Measurements from ENCODE around the gene CTIF.
A peak's percentile ranks its signal among the peaks of the same experiment; 100 is the strongest.

The CTIF gene

GRCh38 chr18:48872234-48873145 is 333.7 kb downstream of the CTIF start:
- H3K9ac ChIP-seq (ENCODE audit: low read length), result peak overlapping the region; percentile 20
- no peak overlapping the region for H3K4me3 ChIP-seq (ENCODE audit: low read length)
- peaks cover 27% of the 10 kb centered on the region for H3K4me1 ChIP-seq (ENCODE audit: control insufficient read depth, insufficient read depth, low read length)
- H3K36me3 ChIP-seq (ENCODE audit: control insufficient read depth, insufficient read depth, low read length, severe bottlenecking), result no peaks in the 10 kb centered on the region
- H3K27me3 ChIP-seq (replicated peaks; ENCODE audit: control insufficient read depth, insufficient read depth, low read length), result no peaks in the 10 kb centered on the region
- DNase-seq (ENCODE audit: low read depth), result peak; percentile 68
- no peaks in the 10 kb centered on the region for H3K9me3 ChIP-seq (ENCODE audit: control insufficient read depth, low read length)

GRCh38 chr18:48874233-48874632 is 335.4 kb downstream of the CTIF start:
- H3K27me3 ChIP-seq (replicated peaks; ENCODE audit: control insufficient read depth, insufficient read depth, low read length), result no peaks in the 10 kb centered on the region
- no peaks in the 10 kb centered on the region for H3K36me3 ChIP-seq (ENCODE audit: control insufficient read depth, insufficient read depth, low read length, severe bottlenecking)
- H3K9me3 ChIP-seq (ENCODE audit: control insufficient read depth, low read length), result no peaks in the 10 kb centered on the region
- H3K4me3 ChIP-seq (ENCODE audit: low read length), result no peak overlapping the region
- no peak overlapping the region for H3K9ac ChIP-seq (ENCODE audit: low read length)
- DNase-seq (ENCODE audit: low read depth), result no peak
- peaks cover 22% of the 10 kb centered on the region for H3K4me1 ChIP-seq (ENCODE audit: control insufficient read depth, insufficient read depth, low read length)

GRCh38 chr18:48874701-48875162 is 335.9 kb downstream of the CTIF start:
- DNase-seq (ENCODE audit: low read depth), result no peak

GRCh38 chr18:48875314-48875941 is 336.6 kb downstream of the CTIF start:
- no peak for DNase-seq (ENCODE audit: low read depth)
- Histone ChIP-seq H3K9ac (ENCODE audit: low read length) (no peak overlapping the region), H3K36me3 (ENCODE audit: control insufficient read depth, insufficient read depth, low read length, severe bottlenecking) (no peaks in the 10 kb centered on the region)

More at GRCh38 chr18:48874701-48875162, 335.9 kb downstream of the CTIF start:
- no peak overlapping the region for H3K4me3 ChIP-seq (ENCODE audit: low read length)
- H3K27me3 ChIP-seq (replicated peaks; ENCODE audit: control insufficient read depth, insufficient read depth, low read length), result no peaks in the 10 kb centered on the region
- no peaks in the 10 kb centered on the region for H3K36me3 ChIP-seq (ENCODE audit: control insufficient read depth, insufficient read depth, low read length, severe bottlenecking)
- H3K4me1 ChIP-seq (ENCODE audit: control insufficient read depth, insufficient read depth, low read length), result peaks cover 22% of the 10 kb centered on the region
- H3K9me3 ChIP-seq (ENCODE audit: control insufficient read depth, low read length), result no peaks in the 10 kb centered on the region
- H3K9ac ChIP-seq (ENCODE audit: low read length), result no peak overlapping the region

GRCh38 chr18:48875942-48876511 is 337.2 kb downstream of the CTIF start:
- no peaks in the 10 kb centered on the region for H3K9me3 ChIP-seq (ENCODE audit: control insufficient read depth, low read length)
- peaks cover 22% of the 10 kb centered on the region for H3K4me1 ChIP-seq (ENCODE audit: control insufficient read depth, insufficient read depth, low read length)
- DNase-seq (ENCODE audit: low read depth), result no peak
- no peak overlapping the region for H3K4me3 ChIP-seq (ENCODE audit: low read length)
- H3K27me3 ChIP-seq (replicated peaks; ENCODE audit: control insufficient read depth, insufficient read depth, low read length), result no peaks in the 10 kb centered on the region
- no peak overlapping the region for H3K9ac ChIP-seq (ENCODE audit: low read length)
- H3K36me3 ChIP-seq (ENCODE audit: control insufficient read depth, insufficient read depth, low read length, severe bottlenecking), result no peaks in the 10 kb centered on the region

More at GRCh38 chr18:48875314-48875941, 336.6 kb downstream of the CTIF start:
- no peak overlapping the region for H3K4me3 ChIP-seq (ENCODE audit: low read length)
- peaks cover 22% of the 10 kb centered on the region for H3K4me1 ChIP-seq (ENCODE audit: control insufficient read depth, insufficient read depth, low read length)
- H3K9me3 ChIP-seq (ENCODE audit: control insufficient read depth, low read length), result no peaks in the 10 kb centered on the region
- H3K27me3 ChIP-seq (replicated peaks; ENCODE audit: control insufficient read depth, insufficient read depth, low read length), result no peaks in the 10 kb centered on the region

GRCh38 chr18:48876590-48876989 is 337.8 kb downstream of the CTIF start:
- DNase-seq (ENCODE audit: low read depth), result no peak
- Histone ChIP-seq H3K4me1 (ENCODE audit: control insufficient read depth, insufficient read depth, low read length) (peaks cover 22% of the 10 kb centered on the region), H3K4me3 (ENCODE audit: low read length) (no peak overlapping the region), H3K9ac (ENCODE audit: low read length) (no peak overlapping the region), H3K27me3 (replicated peaks; ENCODE audit: control insufficient read depth, insufficient read depth, low read length) (no peaks in the 10 kb centered on the region), H3K36me3 (ENCODE audit: control insufficient read depth, insufficient read depth, low read length, severe bottlenecking) (no peaks in the 10 kb centered on the region), H3K9me3 (ENCODE audit: control insufficient read depth, low read length) (no peaks in the 10 kb centered on the region)

GRCh38 chr18:48877941-48878340 is 339.1 kb downstream of the CTIF start:
- H3K9me3 ChIP-seq (ENCODE audit: control insufficient read depth, low read length), result no peaks in the 10 kb centered on the region
- H3K4me1 ChIP-seq (ENCODE audit: control insufficient read depth, insufficient read depth, low read length), result peaks cover 16% of the 10 kb centered on the region
- no peak overlapping the region for H3K4me3 ChIP-seq (ENCODE audit: low read length)
- no peak overlapping the region for H3K9ac ChIP-seq (ENCODE audit: low read length)
- DNase-seq (ENCODE audit: low read depth), result no peak
- H3K27me3 ChIP-seq (replicated peaks; ENCODE audit: control insufficient read depth, insufficient read depth, low read length), result no peaks in the 10 kb centered on the region
- no peaks in the 10 kb centered on the region for H3K36me3 ChIP-seq (ENCODE audit: control insufficient read depth, insufficient read depth, low read length, severe bottlenecking)

- Histone ChIP-seq H3K9me3 (ENCODE audit: control insufficient read depth, low read length) (no peaks in the 10 kb centered on the region), H3K27me3 (replicated peaks; ENCODE audit: control insufficient read depth, insufficient read depth, low read length) (no peaks in the 10 kb centered on the region), H3K9ac (ENCODE audit: low read length) (no peak overlapping the region), H3K4me1 (ENCODE audit: control insufficient read depth, insufficient read depth, low read length) (peaks cover 10% of the 10 kb centered on the region), H3K36me3 (ENCODE audit: control insufficient read depth, insufficient read depth, low read length, severe bottlenecking) (no peaks in the 10 kb centered on the region), H3K4me3 (ENCODE audit: low read length) (no peak overlapping the region)
- no peak for DNase-seq (ENCODE audit: low read depth)
These were observed 339.6 kb downstream of the CTIF start for GRCh38 chr18:48878471-48878870.

- Histone ChIP-seq H3K27me3 (replicated peaks; ENCODE audit: control insufficient read depth, insufficient read depth, low read length) (no peaks in the 10 kb centered on the region), H3K9me3 (ENCODE audit: control insufficient read depth, low read length) (no peaks in the 10 kb centered on the region), H3K4me3 (ENCODE audit: low read length) (no peak overlapping the region), H3K9ac (ENCODE audit: low read length) (no peak overlapping the region), H3K36me3 (ENCODE audit: control insufficient read depth, insufficient read depth, low read length, severe bottlenecking) (no peaks in the 10 kb centered on the region), H3K4me1 (ENCODE audit: control insufficient read depth, insufficient read depth, low read length) (peaks cover 7% of the 10 kb centered on the region)
- DNase-seq (ENCODE audit: low read depth), result no peak
These were observed 340.2 kb downstream of the CTIF start for GRCh38 chr18:48879008-48879431.

GRCh38 chr18:48880931-48881330 is 342.1 kb downstream of the CTIF start:
- H3K27me3 ChIP-seq (replicated peaks; ENCODE audit: control insufficient read depth, insufficient read depth, low read length), result no peaks in the 10 kb centered on the region
- H3K36me3 ChIP-seq (ENCODE audit: control insufficient read depth, insufficient read depth, low read length, severe bottlenecking), result no peaks in the 10 kb centered on the region
- no peaks in the 10 kb centered on the region for H3K4me1 ChIP-seq (ENCODE audit: control insufficient read depth, insufficient read depth, low read length)
- no peak overlapping the region for H3K9ac ChIP-seq (ENCODE audit: low read length)
- no peaks in the 10 kb centered on the region for H3K9me3 ChIP-seq (ENCODE audit: control insufficient read depth, low read length)
- H3K4me3 ChIP-seq (ENCODE audit: low read length), result no peak overlapping the region
- no peak for DNase-seq (ENCODE audit: low read depth)

GRCh38 chr18:48882379-48882778 is 343.5 kb downstream of the CTIF start:
- H3K4me3 ChIP-seq (ENCODE audit: low read length), result no peak overlapping the region
- no peak overlapping the region for H3K9ac ChIP-seq (ENCODE audit: low read length)
- H3K36me3 ChIP-seq (ENCODE audit: control insufficient read depth, insufficient read depth, low read length, severe bottlenecking), result no peaks in the 10 kb centered on the region
- no peaks in the 10 kb centered on the region for H3K4me1 ChIP-seq (ENCODE audit: control insufficient read depth, insufficient read depth, low read length)
- H3K27me3 ChIP-seq (replicated peaks; ENCODE audit: control insufficient read depth, insufficient read depth, low read length), result no peaks in the 10 kb centered on the region
- no peak for DNase-seq (ENCODE audit: low read depth)
- H3K9me3 ChIP-seq (ENCODE audit: control insufficient read depth, low read length), result no peaks in the 10 kb centered on the region
